Putamen (tissue), 1 donor: ENCODE measurements around the gene MAPK4.
"Not testable (repeated sequence)": the region's sequence is repeated elsewhere in the genome, so short reads cannot be mapped to it uniquely, and the experiment has no call there.

Experiments used
- DNase-seq: peaks from one replicate; pipeline ENCODE4 v3.0.0-alpha.2; 2016; ENCODE audit warnings: low spot score

MAPK4 gene

DNA sequence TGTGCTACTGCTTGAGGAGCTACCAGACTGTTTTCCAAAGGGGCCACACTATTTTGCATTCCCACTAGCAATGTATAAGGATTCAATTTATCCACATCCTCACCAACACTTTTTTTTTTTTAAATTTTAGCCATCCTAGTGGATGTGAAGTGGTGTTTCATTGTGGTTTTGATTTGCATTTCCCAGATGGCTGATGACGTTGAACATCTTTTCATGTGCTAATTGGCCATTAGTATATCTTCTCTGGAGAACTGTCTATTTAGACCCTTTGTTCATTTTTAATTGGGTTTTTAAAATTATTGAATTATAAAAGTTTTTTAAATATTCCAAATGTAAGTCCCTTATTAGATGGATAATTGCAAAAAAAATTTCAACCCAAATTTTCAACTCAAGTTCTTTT is 121.1 kb downstream of the MAPK4 start:
- no peak for DNase-seq

DNA sequence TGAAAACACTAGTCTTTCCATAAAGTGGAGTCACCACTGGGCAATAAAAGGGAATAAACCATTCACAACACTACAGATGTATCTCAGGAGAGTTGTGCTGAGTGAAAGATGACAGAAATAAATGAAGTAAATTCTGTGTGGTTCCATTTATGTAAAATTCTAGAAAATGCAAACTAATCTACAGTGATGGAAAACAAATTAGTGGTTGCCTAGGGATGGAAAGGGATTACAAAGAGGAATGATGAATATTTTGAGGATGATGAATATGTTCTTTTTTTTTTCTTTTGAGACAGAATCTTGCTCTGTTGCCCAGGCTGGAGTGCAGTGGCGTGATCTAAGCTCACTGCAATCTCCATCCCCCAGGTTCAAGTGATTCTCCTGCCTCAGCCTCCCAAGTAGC is 123.0 kb downstream of the MAPK4 start:
- no peak for DNase-seq

DNA sequence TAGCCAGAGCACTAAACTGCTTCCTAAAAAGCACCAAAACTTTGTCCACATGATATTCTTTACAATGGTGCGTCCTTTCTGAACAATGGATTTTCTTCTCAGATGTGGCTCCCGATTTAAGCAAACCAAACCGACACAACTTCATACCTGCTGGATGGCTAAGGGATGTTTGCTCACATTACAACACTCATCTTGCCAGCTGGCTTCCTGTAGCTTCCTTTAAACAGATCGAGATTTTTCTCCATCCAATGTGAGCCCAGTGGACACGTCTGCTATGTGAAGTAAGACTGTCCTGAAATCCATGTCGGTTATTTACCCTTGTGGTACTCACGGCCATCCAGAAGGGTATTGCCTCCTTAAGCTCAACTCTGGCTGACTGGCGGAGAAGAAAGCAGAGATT is 126.5 kb downstream of the MAPK4 start:
- no peak for DNase-seq

DNA sequence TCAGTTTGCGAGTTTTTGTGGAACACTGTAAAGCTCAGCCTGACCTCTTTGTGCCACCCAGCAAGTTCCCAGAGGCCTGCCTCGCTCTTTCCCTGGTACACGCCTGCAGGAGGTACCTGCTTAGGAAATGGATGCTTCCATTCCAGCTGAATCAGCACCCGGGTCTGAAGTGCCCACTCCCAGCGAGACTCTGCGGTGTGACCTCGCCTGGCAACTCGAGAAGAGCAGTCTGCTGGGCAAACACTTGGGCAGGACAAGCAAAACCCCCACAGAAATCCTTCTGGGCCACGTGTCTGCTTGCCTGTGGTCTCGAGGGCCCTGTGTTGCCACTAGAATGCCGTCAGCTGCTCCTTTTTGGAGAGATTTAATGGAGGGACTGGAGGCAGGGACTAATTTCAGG is 127.6 kb downstream of the MAPK4 start:
- DNase-seq = no peak

DNA sequence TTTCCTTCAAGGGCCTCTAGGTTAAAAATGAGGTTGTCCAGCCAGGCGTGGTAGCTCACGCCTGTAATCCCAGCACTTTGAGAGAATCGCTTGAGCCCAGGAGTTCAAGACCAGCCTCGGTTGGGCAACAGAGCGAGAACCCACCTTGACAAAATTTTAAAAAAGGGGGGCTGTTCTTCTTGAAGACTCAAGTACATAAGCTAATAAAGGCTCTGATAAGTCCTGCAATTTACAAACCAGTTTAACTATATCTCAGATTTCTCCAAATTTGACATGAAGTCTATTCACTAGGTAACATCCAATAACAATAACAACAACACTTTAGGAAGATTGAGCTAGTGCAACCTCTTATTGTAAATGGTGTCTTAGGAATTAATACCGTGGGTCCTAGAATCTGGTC is 129.7 kb downstream of the MAPK4 start:
- DNase-seq = no peak

DNA sequence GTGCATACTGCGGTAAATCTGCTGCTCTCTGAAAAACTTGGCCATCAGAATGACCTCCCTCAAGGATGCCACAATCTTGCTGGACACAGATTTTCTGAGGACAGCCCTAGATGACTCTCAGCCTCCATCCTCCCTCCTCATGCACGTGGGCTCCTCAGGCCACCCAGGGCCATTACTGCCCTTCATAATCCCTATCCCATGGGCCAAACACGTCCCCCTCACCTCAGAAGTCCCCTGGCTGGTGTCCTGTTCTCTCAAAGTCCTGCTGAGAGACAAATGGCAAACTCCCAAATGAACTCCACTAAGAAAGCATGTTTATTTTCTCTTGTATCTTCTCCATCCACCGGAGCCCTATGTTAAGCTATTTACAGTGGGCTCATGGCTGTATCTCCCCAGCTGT is 134.3 kb downstream of the MAPK4 start:
- no peak for DNase-seq

DNA sequence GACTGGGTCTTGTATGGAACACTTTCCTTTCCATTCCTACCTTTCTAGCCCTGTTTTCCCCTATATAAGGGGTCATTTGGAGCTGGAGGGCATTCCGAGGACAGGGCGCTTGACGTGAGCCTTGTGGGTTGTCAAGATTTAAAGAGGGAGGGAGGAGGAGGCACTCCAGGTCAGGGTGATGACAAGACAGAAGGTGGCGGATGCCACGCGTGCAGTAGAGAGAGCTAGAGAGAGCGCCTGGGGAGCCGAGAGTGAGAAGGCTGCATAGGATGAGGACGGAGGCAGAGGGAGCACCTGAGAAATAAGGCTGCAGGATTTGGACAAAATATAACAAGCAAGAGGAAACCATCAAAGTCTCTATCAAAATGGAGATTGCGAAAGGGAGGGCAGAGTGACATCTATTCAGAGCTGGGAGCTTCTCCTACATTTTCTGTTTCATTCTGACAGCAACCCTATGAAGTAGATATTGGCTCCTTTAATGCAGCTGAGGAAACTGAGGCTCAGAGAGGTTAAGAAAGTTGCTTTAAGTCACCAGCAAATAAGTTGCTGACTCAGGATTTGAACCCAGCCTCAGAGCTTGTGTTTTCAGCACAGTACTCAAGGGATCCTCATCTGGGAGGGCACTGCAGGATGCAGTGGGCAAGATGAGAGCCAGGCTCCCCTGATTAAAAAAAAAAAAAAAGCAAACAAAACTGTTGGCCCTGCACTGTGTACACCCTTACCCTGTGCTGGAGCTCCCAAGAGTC is 135.7 kb downstream of the MAPK4 start:
- DNase-seq = peak; percentile 44

DNA sequence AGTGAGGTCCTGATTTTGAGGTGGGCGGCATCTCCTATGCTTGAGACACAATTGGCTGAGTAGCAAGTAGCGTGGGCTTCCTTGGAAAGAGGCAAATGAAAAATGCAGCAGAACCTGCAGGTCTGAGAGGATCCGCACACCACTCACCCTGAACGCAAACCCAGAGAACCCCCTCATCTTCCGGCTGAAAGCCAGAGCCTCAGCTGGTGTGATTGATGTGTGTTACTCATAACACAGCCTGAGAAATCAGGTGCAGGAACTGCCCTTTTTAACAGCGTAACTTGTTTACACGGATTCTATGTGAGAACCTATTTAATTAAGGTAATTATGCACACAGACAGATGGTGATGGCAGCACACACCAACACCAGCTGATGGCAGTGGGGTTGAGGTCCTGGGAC is 136.5 kb downstream of the MAPK4 start:
- DNase-seq = no peak

DNA sequence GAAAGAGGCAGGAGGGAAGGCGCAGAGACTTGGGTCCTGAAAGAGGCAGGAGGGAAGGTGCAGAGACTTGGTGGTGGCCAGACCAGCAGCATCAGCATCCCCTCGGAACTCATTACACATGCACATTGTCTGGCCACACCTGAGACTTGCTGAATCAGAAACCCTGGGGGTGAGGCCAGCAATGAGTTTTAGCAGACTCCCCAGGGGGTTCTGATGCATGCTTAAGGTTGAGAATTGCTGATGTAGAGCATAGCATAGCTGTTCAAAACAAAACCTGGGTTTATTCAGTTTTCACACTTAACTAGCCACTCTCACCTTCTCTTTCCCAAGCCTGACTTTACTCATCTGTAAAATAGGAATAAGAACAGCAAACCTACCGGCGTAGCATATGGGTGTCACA is 137.0 kb downstream of the MAPK4 start:
- DNase-seq = no peak

DNA sequence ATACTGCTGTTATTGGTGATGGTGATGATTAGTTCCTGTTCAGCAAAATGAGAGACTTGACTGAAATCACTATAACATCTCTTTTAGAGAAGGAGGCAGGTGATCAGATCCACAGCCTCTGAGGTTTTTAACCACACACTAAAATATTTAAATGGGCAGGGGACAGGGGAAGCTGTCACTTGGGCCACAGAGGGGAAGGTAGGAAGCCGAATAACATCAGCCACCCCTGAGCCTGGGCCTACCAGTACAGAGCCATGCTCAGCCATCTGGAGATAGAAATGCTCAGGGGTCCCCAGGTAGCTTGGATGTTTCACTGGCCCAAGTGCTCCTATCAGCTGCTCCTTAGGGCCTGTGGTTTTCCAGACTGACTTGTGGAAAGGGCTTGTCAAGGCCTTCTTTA is 137.6 kb downstream of the MAPK4 start:
- DNase-seq = no peak

DNA sequence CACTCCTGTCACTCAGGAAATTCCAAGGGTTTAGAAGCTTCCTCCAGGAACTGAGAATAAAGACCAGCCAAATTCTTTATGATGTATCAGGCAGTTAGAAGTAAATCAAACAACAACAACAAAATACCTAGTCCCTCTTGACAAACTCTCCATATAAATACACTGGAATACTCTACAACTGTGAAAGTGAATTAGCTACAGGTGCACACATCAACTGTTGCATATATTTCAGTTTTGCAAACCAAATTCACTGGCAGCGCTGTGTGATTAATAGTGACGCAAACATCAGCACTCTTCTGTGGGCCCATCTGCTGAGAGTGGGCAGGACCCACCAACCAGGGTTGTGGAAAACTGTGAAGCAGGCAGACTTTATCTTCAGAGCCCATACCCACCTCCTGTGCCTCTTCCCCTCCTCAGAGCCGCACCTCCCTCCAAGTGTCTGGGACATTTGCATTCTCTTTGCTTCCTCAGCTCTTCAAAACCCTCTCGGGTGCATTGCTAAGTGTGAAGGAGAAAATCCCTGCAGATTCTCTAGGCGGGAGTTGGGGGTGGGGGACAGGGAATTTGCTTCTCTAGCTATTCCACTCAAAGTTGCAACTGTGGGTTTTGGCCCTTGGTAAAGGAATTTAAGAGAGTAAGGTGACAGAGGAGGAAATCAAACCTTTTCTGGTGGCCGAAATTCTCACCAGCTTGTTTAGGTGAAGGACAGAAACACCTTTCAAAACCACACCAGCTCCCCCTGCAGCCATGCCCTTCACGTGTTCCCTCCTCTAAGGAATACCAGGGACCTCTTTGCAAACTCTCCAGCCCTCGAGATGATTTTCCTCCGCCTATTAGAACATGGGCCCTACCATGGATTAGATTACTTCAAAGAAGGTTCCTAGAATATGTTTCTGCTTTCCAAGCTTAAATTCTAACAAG is 140.6 kb downstream of the MAPK4 start:
- DNase-seq = no peak

DNA sequence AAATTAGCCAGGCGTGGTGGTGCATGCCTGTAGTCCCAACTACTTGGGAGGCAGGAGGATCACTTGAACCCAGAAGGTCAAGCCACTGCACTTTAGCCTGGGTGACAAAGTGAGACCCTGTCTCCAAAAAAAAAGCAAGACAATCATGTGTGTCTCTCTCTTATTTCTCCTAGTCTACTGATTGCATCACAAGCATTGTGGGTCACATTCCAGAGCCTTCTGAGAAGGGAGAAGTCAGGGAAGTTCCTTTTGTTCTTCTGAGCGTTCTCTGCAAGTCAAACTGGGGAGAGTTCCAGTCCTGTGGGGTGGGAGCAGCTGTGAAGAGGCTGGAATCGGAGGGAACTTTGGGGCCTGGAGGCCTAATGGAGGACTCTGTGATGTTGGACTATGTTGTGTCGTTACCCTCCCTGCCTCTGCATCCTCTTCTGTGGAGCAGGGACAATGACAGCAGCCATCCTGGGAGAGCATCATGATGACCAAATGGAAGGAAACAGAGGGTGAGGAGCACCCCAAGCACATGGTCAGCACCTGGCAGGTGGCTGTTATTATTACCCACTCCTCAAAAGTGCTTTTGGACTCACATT is 144.6 kb downstream of the MAPK4 start:
- no peak for DNase-seq

DNA sequence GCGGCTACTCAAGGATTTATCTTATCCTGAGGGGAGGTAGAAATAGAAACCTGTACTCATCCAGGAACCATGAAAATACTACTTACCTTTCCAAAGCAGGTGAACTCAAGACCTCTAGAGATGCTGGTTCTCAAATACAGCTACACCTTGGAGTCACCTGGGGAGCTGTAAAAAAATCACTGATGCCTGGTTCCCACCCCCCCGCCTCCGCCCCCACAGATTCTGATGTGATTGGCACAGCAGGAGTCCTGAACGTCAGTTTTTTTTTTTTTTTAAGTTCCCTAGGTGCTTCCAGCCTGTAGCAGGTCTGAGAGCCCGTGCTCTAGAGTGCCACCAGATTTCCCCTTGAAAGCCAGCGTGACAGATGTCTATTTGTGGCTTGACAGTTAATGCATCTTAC is 146.3 kb downstream of the MAPK4 start:
- DNase-seq = peak; percentile 69

DNA sequence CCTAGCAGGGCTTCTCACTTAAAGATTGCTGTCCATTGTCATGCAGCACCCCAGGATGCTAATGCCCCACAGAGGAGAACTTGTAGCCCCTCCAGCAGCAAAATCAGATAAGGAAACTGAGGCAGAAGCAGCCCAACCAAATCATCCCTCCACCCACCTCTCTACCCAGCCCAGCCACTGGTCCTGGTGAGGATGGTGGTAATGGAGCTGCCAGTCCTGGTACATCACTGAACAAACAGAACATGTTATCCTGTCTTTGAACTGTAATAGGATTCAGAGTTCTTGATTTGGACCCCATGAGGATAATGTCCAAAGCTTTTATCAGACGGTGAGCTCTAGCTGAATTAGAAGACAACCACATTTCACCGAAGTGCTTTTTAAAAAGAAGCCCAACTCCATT is 146.8 kb downstream of the MAPK4 start:
- no peak for DNase-seq

DNA sequence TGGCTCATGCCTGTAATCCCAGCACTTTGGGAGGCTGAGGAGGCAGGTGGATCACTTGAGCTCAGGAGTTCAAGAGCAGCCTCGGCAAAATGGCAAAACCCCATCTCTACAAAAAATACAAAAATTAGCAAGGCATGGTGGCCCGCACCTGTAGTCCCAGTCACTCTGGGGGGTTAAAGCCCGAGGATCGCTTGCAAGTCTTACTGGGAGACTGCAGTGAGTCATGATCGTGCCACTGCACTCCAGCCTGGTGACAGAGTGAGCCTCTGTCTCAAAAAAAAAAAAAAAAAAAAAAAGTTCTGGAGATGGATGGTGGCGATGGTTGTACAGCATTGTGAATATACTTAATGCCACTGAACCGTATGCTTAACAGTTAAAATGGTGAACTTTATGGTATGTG is 147.4 kb downstream of the MAPK4 start:
- DNase-seq = not testable (repeated sequence)

DNA sequence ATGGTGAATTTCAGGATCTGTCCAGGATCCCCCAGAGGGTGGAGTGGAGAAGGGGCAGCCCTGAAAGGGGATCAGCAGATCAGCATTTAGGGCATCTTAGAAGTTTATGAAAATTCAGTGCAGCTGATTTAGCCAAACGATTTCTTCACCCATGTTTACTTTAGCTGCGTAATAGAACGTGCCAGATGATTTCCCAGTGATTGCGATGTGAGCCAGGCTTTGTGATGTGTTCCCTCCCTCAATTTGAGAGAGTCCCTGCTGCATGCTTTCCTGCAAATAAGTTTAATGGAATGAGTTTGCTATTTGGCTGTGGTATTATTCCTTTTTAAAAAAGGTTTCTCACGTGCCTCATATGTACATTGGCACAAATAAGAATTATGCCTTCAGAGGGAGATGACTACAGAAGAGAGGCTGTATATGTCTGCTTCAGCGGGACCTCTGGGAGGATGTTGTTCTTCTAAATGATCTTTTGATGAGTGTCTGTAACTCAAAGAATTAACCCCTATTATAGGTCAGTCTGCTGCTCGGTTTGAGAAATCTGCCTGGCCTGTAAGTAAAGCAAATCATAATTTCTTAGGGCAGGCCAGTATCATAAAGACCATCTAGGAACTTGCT is 148.1 kb downstream of the MAPK4 start:
- DNase-seq = no peak

DNA sequence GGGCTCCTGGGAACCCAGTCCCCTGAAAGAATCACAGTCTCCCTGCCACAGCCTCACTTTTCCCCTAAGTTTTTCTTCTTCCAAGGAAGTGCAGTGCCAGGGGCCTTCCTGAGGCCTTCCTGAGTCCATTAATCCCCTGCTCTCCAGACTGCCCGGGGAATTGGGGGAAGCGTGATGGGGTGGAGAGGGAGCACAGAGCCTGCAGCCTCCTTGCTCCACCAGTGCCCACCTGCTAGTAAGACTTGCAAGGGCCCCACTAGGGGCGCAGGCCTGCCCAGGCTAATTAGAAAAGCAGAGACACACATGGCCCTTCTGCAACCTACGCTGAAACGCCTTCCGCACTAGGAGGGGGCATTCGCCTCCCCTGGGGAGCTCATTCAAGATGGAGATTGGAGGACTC is 149.3 kb downstream of the MAPK4 start:
- DNase-seq = no peak

DNA sequence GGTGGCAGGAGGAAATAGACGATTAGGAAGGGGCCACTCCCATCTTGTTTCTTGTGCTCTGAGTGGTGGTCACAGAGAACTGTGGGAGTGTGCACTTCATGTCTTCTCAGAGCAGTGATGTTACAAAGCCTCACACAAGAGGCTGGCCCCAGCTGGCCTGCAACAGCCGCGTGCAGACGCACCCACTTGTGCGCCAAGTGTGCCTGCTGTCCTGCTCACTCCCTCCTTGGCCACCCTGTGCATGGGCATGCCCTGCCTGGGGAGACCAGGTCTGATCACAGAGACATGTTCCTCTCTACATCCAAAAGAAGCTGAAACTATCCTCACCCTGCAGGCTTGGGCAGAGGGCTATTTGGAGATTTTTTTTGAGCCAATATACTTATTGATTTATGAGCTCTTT is 151.5 kb downstream of the MAPK4 start:
- DNase-seq = no peak

DNA sequence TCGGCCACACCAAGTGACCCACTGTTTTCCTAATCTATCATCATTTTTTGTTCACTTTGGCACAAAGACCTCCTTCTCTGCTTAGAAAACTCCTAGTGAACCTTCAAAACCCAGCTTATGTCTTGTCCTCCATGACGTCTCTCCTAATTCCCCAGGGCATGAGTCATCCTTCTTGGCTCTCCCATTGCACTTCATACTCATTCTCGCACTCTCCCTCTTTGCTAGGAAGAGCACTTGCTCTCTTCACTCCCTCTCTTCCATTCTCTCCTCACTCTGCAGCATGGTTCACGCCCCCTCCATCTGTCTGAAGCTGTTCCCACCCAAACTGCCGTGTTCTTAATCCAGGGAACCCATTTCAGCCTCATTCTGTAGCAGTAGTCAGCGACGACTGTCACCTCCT is 156.0 kb downstream of the MAPK4 start:
- peak; percentile 34 for DNase-seq

DNA sequence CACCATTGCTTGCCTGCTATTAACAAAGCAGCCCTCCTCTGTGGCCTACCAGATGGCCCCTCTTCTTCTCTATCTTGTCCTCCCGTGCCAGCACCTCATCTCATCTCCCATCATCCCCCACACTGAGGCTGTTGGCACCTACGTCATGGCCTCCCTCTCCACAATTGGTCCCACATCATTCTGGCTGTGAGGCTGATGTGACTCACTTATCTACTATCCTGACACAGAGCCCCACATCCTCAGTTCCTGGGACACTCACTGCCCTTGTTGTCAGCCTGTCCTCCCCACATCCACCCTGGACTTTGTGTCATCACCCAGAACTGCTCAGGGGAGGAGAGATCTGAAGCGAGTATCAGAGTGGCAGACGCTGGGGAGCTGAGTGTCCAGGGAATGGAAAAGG is 157.0 kb downstream of the MAPK4 start:
- DNase-seq = peak; percentile 39

DNA sequence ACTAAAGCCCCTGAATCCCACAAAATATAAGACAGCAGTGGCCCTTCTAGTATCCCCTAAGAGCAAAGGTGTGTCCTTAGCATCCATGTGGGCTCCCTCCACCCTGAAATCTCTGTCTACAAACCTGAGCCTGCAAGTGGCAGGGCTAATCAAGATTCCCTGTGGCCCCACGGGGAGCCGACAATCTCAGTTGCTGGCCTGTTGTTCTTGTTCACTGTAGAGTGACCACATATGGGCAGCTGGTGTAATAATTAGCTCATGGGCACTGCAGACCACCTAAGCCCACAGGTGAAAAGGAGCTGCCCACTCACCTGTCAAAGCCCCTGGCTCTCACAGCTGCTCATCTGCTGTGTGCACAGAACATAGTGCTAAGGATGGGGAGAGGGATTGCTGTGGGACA is 157.7 kb downstream of the MAPK4 start:
- DNase-seq = no peak

DNA sequence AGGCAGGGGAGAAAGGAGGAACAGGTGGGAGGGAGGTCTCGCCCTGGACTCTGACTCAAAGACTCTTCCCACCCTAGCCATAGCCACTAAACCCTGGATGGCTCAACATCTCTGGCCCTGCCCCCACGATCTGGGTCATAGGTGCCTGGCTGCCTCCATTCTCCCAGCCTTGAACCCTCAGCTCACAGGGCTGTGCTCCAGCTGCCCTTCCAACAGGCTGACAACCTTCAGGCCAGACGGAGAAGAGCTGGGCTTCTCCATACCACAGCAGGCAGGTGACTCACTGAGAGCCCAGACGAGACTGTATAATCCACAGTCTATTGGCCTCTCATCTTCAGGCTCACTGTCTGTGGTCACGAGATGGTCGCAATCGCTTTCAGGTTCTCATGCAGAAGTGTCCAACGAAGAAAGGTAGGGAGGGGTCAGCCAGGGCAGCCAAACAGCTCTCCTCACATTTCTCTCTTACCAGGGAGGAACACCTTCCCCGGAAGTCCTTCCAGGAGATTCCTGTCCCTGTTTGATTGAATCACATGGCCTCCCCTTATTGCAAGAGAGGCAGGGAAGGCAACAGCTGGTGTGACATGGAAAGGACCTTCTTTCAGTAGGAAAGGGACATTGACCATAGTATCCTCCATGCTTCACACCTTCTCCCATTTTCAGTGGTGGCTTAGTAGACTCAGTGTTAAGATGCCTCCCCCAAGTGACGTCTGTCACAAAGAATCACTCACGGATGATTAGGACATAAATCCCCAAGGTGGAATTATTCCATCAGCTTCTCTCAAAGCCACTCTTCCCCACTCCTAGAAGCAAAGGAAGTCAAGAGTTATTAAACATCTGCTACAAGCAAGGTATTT is 159.8 kb downstream of the MAPK4 start:
- DNase-seq = no peak
